Astrocyte of the hippocampus (primary cell): ENCODE results near the gene EIF3D.

Experiments
- DNase-seq: peaks from one replicate; pipeline ENCODE4 v3.0.0; 2011; ENCODE audit warnings: low read depth, low spot score

EIF3D gene

DNA sequence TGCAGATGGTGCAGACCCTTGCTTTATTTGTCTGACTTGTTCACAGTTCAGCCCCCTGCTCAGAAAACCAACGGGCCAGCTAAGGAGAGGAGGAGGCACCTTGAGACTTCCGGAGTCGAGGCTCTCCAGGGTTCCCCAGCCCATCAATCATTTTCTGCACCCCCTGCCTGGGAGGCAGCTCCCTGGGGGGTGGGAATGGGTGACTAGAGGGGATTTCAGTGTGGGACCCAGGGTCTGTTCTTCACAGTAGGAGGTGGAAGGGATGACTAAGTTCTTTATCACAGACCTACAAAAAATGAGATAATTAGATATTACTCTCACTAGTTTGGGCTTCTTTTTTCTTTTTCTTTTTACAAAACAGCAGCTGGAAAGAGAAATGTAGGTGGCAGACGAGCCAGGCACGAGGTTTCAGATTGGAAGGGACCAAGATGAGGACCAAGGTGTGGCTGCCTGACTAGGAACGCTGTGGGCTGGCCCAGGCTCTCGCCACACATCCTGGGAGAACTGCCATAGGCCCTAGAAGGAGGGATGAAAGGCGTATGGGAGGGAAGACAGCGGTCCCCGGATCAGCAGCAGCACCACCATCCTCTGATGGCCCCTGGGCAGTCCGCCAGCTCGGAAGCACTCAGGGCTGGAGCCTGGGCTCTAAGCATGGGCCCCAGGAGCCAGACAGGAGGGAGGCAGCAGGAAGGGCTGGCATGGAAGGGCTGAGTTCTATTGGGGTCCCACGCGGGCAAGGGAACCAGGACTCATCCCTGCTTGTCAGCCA is 61.7 kb downstream of the EIF3D start:
- DNase-seq, result peak; percentile 95

DNA sequence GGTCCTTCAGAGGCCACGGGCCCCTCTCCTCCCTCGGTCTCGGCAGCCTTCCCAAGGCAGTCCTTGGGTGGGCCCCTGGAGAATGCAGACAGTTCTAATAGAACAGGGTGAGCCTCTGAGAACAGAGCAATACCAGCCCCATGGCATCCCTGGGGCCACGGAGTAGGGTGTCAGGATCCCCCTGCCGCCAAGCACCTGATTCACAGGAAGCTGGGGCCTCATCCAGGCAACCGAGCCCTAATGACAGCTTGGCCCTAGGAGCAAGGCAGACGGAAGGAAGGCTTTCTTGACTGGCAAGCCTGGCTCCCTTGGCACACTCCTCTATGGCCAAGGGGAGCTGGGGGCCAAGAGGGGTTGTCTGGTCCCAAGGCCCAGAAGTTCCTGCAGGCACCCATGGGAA is 62.7 kb downstream of the EIF3D start:
- no peak for DNase-seq

DNA sequence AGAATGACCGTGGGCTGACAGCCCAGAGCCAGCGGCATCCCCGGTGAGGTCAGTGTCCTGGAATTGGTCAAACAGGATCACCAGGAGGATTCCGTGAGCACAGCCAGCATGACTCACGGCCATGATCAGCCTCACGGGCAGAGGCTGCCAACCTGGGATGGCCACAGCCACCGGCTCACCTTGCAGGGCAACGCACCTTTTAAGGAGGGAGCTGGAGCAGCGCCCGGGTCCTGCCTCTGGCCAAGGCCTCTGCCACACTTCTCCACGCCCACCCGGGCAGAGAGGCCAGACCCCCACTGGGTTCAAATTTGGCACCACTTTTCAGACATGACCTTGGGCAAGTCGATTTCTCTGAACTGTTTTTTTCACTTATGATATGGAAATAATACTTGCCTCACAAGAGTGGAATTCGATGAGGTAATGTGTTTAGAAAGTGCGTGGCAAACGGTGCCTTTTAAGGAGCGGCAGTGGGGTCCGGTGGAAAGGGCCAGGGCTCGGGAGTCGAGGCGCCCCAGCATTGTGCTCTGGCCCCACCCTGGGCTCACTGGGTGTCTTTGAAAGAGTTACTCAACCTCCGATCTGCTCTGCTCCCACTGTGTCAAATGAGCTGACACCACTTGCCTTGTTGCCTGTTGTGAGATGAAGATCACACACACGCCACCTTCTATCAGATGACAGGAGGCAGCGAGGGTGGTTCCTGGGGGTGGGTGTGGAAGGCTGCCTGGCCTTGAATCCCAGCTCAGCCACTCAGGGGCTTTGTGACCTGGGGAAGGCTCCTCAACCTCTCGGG is 63.5 kb downstream of the EIF3D start:
- DNase-seq, result peak; percentile 96

DNA sequence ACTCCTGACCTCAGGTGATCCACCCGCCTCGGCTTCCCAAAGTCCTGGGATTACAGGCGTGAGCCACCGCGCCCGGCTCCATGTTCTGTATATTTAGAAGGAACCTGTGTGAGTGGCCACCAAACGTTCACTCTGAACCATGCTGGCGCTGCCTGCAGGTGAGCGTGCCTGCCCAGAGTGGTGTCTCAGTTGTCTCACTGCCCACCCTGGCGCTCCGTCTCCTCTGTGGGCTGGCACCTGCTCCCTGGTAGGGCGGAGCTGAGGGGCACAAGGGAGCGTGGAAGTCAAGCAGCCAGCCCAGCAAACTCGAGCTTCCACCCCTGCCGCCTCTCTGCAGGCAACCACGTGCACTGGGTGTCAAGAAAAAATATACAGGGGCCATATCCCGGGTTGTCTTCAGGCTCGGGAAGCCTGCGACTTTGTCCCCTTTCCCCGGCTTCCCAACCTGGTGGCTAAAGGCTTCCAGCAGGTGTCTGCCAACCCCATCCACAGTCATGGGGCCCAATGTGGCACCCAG is 64.2 kb downstream of the EIF3D start:
- no peak for DNase-seq

DNA sequence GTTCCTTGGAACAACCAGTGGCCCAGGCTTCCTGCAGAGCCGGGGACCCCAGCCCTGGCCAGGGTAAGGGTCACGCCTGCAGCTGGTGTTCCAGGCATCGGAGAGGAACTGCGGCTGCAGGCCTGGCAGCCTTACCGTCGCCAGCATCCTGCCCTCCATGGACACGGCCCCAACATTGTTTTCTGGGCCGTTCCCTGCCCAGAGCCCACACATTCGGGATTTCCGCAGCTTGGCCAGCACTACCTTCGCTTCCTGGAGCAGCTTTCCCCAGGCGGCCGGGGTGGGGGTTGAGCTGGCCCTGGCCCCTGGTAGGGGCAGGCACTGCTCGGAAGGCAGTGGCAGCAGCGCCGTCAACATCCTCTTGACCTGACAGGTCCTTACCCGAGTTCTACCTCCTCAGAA is 65.2 kb downstream of the EIF3D start:
- no peak for DNase-seq

DNA sequence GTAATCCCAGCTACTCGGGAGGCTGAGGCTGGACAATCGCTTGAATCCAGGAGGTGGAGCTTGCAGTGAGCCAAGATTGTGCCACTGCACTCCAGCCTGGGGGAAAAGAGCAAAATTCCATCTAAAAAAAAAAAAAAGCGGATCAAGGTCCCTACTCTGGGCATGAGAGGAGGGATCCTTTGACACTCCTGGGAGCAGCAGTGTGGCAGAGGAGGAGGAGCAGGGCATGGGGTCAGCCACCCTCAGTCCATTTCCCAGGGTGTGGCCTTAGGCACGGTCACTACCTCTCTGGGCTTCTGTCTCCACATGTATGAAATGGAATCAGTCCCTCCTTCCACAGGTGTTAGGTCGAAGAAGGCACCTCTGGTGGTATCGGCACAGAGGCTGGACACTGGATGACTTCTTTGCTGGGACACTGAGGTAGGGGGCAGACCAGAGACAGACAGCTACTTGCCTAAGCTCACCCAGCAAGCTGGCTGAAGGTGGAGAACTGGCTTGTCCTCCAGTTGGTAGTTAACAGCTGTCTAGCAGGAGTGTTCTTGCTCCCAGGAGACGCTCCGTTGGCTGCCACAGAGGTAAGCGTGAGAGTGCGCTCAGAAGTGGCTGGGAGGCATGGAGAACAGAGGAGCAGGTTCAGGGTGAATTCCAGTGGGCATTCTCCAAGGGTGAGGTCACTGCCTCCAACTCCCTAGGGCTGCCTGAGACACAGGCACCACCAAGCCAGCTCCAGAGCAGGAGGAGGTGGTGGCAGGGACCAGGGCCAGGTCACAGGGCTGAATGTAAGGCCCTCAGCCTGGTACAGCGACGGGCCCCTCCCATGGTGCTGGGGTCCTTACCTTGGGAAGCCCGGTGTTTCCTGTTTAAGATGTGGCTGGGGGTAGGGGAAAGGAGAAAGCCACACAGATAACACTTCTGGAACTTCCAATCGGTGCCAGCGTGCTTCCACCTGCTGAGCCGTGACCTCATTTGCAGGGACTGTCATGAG is 67.0 kb downstream of the EIF3D start:
- DNase-seq, result peak; percentile 98
